Ectodermal cell (in vitro differentiated cells): Measurements from ENCODE around the gene DUSP8.

Experiments
- H3K27ac ChIP-seq: 2 replicates; pipeline ENCODE4 v1.7.0; 2013; ENCODE audit warnings: mild to moderate bottlenecking, low read depth, low read length; ENCODE audit not compliant: insufficient read depth, poor library complexity, severe bottlenecking
- H3K27me3 ChIP-seq: 2 replicates; pipeline ENCODE4 v1.7.0; 2013; ENCODE audit warnings: mild to moderate bottlenecking, low read length; ENCODE audit not compliant: insufficient read depth, control insufficient read depth, poor library complexity, severe bottlenecking
- H3K36me3 ChIP-seq: one replicate; pipeline ENCODE4 v1.7.0; 2013; ENCODE audit warnings: low read length; ENCODE audit not compliant: control insufficient read depth, insufficient read depth
- H3K4me1 ChIP-seq: one replicate; pipeline ENCODE4 v1.7.0; 2013; ENCODE audit warnings: low read length; ENCODE audit not compliant: control insufficient read depth, insufficient read depth
- H3K4me3 ChIP-seq: 2 replicates; pipeline ENCODE4 v1.7.0; 2013; ENCODE audit warnings: low read depth, low read length, control low read depth; ENCODE audit not compliant: insufficient read depth
- H3K9me3 ChIP-seq: 2 replicates; pipeline ENCODE4 v1.7.0; 2013; ENCODE audit warnings: mild to moderate bottlenecking, low read length, moderate library complexity; ENCODE audit not compliant: control insufficient read depth
- WGBS, 2 experiments: methylation state at CpG; one replicate each; pipeline ENCODE4 v1.1.7; 2013; ENCODE audit warnings: missing lambda C conversion rate in 2 of 2; 5-methylcytosine and 5-hydroxymethylcytosine counted together

The DUSP8 gene

GRCh38 chr11:1560649-1561251, 11.3 kb downstream of the DUSP8 start:
- no peaks in the 10 kb centered on the region for H3K36me3 ChIP-seq
- H3K27me3 ChIP-seq = peaks cover 27% of the 10 kb centered on the region
- 86 to 89% methylated on average over 8 of the region's 8 CpGs for WGBS, 2 experiments

DNA sequence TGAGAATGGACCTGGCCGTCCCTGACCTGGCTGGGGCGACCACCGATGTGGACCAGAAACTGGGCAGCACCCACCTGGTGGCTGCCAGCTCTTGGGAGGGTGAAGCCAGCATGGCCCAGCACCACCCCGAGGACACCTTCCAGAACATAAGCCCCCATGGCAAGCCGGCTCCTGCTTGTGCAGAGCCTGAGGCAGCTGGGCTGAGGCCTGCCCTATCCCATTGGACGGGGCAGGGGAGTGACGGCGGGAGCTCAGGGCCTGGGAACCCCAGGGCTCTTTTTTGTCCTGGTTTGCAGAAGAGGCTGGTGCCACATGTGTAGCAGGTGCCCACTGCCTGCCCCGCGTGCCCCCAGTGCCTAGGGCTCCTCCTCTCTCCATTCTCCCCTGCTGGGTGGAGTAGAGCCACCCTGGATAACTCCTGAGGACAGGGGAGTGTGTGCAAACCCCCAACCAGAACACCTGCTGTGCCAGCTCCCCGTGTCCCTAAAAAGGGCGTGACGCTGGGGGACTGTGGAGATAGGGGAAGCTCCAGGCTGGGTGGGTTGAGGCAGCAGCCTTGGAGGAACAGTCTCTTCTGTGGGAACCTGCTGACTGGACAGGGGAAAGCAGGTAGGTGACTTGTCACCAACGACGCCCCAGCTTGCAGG, 11.9 kb downstream of the DUSP8 start:
- H3K9me3 ChIP-seq = no peaks in the 10 kb centered on the region
- H3K36me3 ChIP-seq = no peaks in the 10 kb centered on the region
- H3K4me3 ChIP-seq = no peak overlapping the region
- H3K27ac ChIP-seq = no peak overlapping the region
- peaks cover 18% of the 10 kb centered on the region for H3K4me1 ChIP-seq
- WGBS, 2 experiments = 86 to 90% methylated on average over 15 of the region's 15 CpGs
- H3K27me3 ChIP-seq = peaks cover 33% of the 10 kb centered on the region

More at GRCh38 chr11:1560649-1561251, 11.3 kb downstream of the DUSP8 start:
- Histone ChIP-seq H3K4me1 (peaks cover 18% of the 10 kb centered on the region), H3K9me3 (no peaks in the 10 kb centered on the region), H3K4me3 (no peak overlapping the region), H3K27ac (no peak overlapping the region)

DNA sequence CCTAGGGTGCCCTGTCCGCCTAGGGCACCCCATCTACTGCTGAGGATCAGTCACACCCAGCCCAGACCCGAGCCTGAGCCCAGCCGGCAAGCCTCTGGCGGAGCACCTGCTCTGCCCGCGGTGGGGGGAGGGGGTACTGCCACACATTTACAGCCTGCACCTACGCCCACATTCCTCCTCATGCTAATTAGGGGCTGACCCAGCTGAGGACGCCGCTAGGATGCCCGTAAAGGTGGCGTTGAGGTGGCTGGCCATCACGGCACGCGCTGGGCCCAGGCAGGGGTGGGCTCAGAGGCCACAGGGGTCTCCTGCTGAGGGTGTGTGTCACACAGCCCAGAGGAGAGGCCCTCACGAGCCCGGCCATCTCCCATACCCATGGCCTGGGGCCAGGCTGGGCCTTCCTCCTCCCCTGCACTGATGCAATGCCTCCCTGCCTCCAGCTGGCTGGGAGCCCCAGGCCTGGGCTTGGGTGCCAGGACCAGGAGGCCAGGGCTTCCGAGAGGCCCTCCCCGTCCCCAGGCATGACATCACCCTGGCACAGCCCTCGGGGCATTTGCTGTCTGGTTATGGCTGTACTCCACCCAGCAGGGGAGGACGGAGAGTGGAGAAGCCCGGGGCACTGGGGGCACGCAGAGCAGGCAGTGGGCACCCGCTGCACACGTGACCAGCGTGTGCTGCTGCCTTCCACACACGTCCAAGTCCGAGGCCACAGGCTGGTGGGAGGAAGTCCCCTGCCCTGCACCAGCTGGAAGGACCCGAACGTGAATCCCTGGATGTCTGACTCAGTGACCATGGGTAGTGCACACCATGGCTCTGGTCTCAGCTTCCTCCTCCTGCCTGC, 12.7 kb downstream of the DUSP8 start:
- H3K36me3 ChIP-seq = no peaks in the 10 kb centered on the region
- H3K4me3 ChIP-seq = no peak overlapping the region
- peaks cover 39% of the 10 kb centered on the region for H3K27me3 ChIP-seq
- peaks cover 14% of the 10 kb centered on the region for H3K4me1 ChIP-seq
- WGBS, 2 experiments = 64 to 65% methylated on average over 29 of the region's 29 CpGs
- no peak overlapping the region for H3K27ac ChIP-seq
- H3K9me3 ChIP-seq = no peaks in the 10 kb centered on the region

- Histone ChIP-seq H3K9me3 (no peaks in the 10 kb centered on the region), H3K27ac (no peak overlapping the region), H3K4me1 (peaks cover 10% of the 10 kb centered on the region), H3K27me3 (peaks cover 43% of the 10 kb centered on the region), H3K36me3 (no peaks in the 10 kb centered on the region), H3K4me3 (no peak overlapping the region)
- WGBS, 2 experiments = 80 to 82% methylated on average over 12 of the region's 12 CpGs
Observed at GRCh38 chr11:1558775-1559110, 13.3 kb downstream of the DUSP8 start.

GRCh38 chr11:1557904-1558774, 13.9 kb downstream of the DUSP8 start:
- Histone ChIP-seq H3K27ac (no peak overlapping the region), H3K27me3 (peaks cover 43% of the 10 kb centered on the region), H3K36me3 (no peaks in the 10 kb centered on the region), H3K4me1 (peaks cover 10% of the 10 kb centered on the region), H3K4me3 (no peak overlapping the region), H3K9me3 (no peaks in the 10 kb centered on the region)
- 78 to 79% methylated on average over 29 of the region's 29 CpGs for WGBS, 2 experiments

DNA sequence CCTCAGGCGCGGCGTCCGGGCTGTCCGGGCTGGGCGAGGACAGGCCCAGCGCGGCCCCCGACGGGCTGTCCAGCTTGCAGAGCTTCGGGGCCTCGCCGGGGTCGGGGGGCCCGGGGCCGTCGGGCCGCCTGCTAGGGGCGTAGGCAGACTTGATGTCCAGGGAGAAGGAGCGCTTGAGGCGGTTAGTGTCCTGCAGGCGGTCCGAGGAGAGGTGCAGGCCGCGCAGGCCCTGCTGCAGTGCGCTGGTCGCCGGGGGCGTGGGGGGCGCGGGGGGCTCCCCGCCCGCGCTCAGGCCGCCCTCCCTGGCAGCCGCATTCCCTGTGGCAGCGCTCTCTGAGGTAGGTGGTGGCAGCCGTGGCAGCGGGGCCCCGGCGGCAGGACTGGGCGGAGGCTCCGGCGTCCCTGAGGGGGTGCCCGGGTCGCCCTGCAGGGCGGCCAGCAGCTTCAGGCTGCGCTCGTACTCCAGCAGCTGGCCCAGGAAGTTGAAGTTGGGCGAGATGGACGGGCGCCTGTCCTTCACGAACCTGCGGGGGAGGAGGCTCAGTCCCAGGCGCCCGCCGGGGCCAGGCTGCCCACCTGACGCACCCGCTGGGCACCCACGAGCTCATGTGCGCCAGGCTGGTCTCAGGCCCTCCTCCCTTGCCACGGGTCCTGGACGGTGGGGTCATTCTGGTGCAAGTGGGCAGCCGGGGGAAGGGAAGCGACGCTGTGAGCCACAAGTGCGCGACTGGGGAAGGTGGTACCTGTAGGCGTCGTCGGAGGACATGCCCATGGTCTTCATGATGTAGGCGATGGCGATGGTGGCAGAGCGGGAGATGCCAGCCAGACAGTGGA, 14.8 kb downstream of the DUSP8 start:
- Histone ChIP-seq H3K9me3 (no peaks in the 10 kb centered on the region), H3K27ac (no peak overlapping the region), H3K36me3 (no peaks in the 10 kb centered on the region), H3K4me1 (peaks cover 10% of the 10 kb centered on the region), H3K27me3 (peaks cover 48% of the 10 kb centered on the region), H3K4me3 (no peak overlapping the region)
- WGBS, 2 experiments = 91% methylated on average over 74 of the region's 74 CpGs

DNA sequence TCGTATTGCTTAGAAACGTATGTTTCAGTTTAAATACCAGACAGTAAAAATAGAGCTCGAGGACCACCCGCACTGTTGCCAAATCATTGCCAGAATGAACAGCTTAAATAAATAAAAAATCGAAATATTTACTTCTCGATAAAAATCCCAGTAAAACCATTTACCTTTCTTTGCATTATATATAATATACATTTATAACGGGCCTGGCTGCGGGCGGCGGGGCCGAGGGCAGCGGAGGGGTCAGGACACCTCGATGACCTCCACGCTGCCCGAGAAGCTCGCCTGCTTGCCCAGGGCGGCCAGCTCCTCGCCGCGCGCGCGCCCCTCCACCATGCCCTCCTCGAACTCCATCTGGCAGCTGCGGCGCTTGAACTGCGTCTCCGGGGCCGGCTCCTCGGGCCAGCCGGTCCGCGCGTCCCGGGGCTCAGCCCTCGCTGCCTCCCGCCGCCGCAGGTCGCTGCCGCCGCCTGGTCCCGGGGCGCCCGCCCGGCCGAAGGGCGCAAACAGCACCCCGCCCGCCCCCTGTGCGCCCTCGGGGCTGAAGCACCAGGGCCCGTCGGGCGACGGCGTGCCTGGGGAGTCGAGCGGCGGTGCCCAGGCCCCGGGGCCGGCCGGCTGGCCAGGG, 15.7 kb downstream of the DUSP8 start:
- Histone ChIP-seq H3K27ac (no peak overlapping the region), H3K9me3 (no peaks in the 10 kb centered on the region), H3K36me3 (no peaks in the 10 kb centered on the region), H3K27me3 (peaks cover 49% of the 10 kb centered on the region), H3K4me1 (peaks cover 10% of the 10 kb centered on the region), H3K4me3 (no peak overlapping the region)
- 65 to 72% methylated on average over 63 of the region's 63 CpGs for WGBS, 2 experiments

DNA sequence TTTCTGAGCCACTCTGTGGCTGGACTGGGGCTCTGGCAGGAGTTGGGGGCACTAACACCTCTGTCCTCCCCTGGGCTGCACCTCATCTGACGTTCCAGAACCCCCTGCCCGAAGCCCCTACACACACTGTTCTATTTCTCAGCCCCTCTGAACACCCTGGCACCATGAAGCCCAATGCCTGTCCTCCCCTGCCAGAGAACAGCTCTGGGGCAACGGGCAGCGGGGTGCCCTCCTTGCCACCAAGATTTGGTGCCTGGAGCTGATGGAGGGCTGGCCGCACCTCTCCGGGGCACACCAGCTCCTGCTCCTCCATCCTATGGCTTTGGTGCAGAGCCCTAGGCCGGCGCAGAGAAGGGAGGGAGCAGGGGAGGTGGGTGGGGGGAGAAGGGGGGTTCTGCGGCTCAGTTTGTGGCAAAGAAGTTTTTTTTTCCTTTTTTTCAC, 16.3 kb downstream of the DUSP8 start:
- peaks cover 49% of the 10 kb centered on the region for H3K27me3 ChIP-seq
- no peak overlapping the region for H3K27ac ChIP-seq
- H3K4me1 ChIP-seq = peaks cover 10% of the 10 kb centered on the region
- H3K9me3 ChIP-seq = no peaks in the 10 kb centered on the region
- no peaks in the 10 kb centered on the region for H3K36me3 ChIP-seq
- WGBS, 2 experiments = 50 to 58% methylated on average over 9 of the region's 9 CpGs
- H3K4me3 ChIP-seq = no peak overlapping the region
